WTC11 (cell line): Measurements from ENCODE around the gene SERTAD2. TPM values are rescaled to one million over a fixed set of nuclear protein-coding genes. Genes with fewer than 3 reads are reported as not detected.

Experiments
- ATAC-seq: fragments of 200-7000 bp; cut with Tn5 transposase; 2 replicates; pipeline ENCODE4 v1.10.0; 2021; ENCODE audit warnings: mild to moderate bottlenecking, moderate library complexity
- CTCF ChIA-PET: fragments of 300-600 bp; sonication (Branson Sonifier 250); formaldehyde crosslinking; loops from one replicate; lab custom pipeline; 2021; ENCODE audit warnings: antibody characterized with exemption; lab: Charles Lee
- POLR2A ChIA-PET: fragments of 350-600 bp; sonication (Branson Sonifier 250); formaldehyde crosslinking; loops from one replicate; lab custom pipeline; 2021; ENCODE audit warnings: antibody characterized with exemption; lab: Charles Lee
- DNase-seq: peaks from one replicate; pipeline ENCODE4 v3.0.0; 2021; ENCODE audit warnings: low spot score
- H3K27ac Mint-ChIP-seq: 2 replicates; pipeline ENCODE4 v1.8.0; 2021; ENCODE audit warnings: mixed read lengths
- H3K27me3 Mint-ChIP-seq: 2 replicates; pipeline ENCODE4 v1.8.0; 2021; ENCODE audit warnings: low read depth, mild to moderate bottlenecking, moderate library complexity, mixed read lengths
- H3K36me3 Mint-ChIP-seq: 2 replicates; pipeline ENCODE4 v1.8.0; 2021; ENCODE audit warnings: mixed read lengths
- H3K4me1 Mint-ChIP-seq: 2 replicates; pipeline ENCODE4 v1.8.0; 2022; ENCODE audit warnings: mixed read lengths
- H3K4me3 Mint-ChIP-seq: 2 replicates; pipeline ENCODE4 v1.8.0; 2021; ENCODE audit warnings: mild to moderate bottlenecking, moderate library complexity, mixed read lengths
- H3K9me3 Mint-ChIP-seq: 2 replicates; pipeline ENCODE4 v1.8.0; 2021; ENCODE audit warnings: mixed read lengths
- AR ChIP-seq: fragments of 250-450 bp; sonication (Bioruptor Pico); IDR thresholded peaks from 2 replicates; pipeline ENCODE4 v1.9.0; 2021; ENCODE audit warnings: mild to moderate bottlenecking
- ARID4B ChIP-seq: sonication (generic); formaldehyde crosslinking; IDR thresholded peaks from 2 replicates; pipeline ENCODE4 v1.8.0; 2023; ENCODE audit warnings: missing genetic modification reagents, mild to moderate bottlenecking, borderline replicate concordance
- ATF1 ChIP-seq: sonication (generic); formaldehyde crosslinking; IDR thresholded peaks from 2 replicates; pipeline ENCODE4 v1.8.1; 2023; ENCODE audit warnings: mild to moderate bottlenecking, moderate library complexity, missing genetic modification reagents
- ATF6 ChIP-seq: sonication (generic); formaldehyde crosslinking; IDR thresholded peaks from 2 replicates; pipeline ENCODE4 v1.8.1; 2023; ENCODE audit warnings: mild to moderate bottlenecking, missing genetic modification reagents
- CREM ChIP-seq: sonication (generic); formaldehyde crosslinking; IDR thresholded peaks from 2 replicates; pipeline ENCODE4 v1.8.1; 2022; ENCODE audit warnings: mild to moderate bottlenecking, missing genetic modification reagents, moderate library complexity
- E2F4 ChIP-seq: sonication (generic); formaldehyde crosslinking; IDR thresholded peaks from 2 replicates; pipeline ENCODE4 v1.8.1; 2022; ENCODE audit warnings: low read depth, mild to moderate bottlenecking, moderate library complexity, missing genetic modification reagents, borderline replicate concordance
- EMX1 ChIP-seq: fragments of 250-450 bp; sonication (Bioruptor Pico); IDR thresholded peaks from 2 replicates; pipeline ENCODE4 v1.8.0; 2021; ENCODE audit warnings: mild to moderate bottlenecking
- ESRRA ChIP-seq: sonication (generic); formaldehyde crosslinking; IDR thresholded peaks from 2 replicates; pipeline ENCODE4 v1.8.1; 2022; ENCODE audit warnings: mild to moderate bottlenecking, missing genetic modification reagents, borderline replicate concordance
- FOXJ3 ChIP-seq: sonication (generic); formaldehyde crosslinking; IDR thresholded peaks from 2 replicates; pipeline ENCODE4 v1.9.0; 2021; ENCODE audit warnings: missing genetic modification reagents, mild to moderate bottlenecking, borderline replicate concordance
- FOXK1 ChIP-seq: sonication (generic); formaldehyde crosslinking; IDR thresholded peaks from 2 replicates; pipeline ENCODE4 v1.8.0; 2022; ENCODE audit warnings: mild to moderate bottlenecking, moderate library complexity, missing genetic modification reagents
- JAZF1 ChIP-seq: fragments of 250-450 bp; sonication (Bioruptor Pico); IDR thresholded peaks from 2 replicates; pipeline ENCODE4 v1.9.0; 2021; ENCODE audit warnings: moderate library complexity, mild to moderate bottlenecking, inconsistent platforms
- MLX ChIP-seq: sonication (generic); formaldehyde crosslinking; IDR thresholded peaks from 2 replicates; pipeline ENCODE4 v1.8.1; 2023; ENCODE audit warnings: mild to moderate bottlenecking, missing genetic modification reagents, moderate library complexity
- NR1H2 ChIP-seq: sonication (generic); formaldehyde crosslinking; IDR thresholded peaks from 2 replicates; pipeline ENCODE4 v1.9.0; 2021; ENCODE audit warnings: mild to moderate bottlenecking, moderate library complexity, missing genetic modification reagents
- SMAD3 ChIP-seq: sonication (generic); formaldehyde crosslinking; IDR thresholded peaks from 2 replicates; pipeline ENCODE4 v1.8.0; 2022; ENCODE audit warnings: missing genetic modification reagents, mild to moderate bottlenecking, borderline replicate concordance
- SP1 ChIP-seq: sonication (generic); formaldehyde crosslinking; conservative IDR thresholded peaks from 2 replicates; pipeline ENCODE4 v1.8.1; 2022; ENCODE audit warnings: missing genetic modification reagents
- TEAD4 ChIP-seq: sonication (generic); formaldehyde crosslinking; IDR thresholded peaks from 2 replicates; pipeline ENCODE4 v1.8.0; 2022; ENCODE audit warnings: mild to moderate bottlenecking, missing genetic modification reagents
- ZBTB21 ChIP-seq: sonication (generic); formaldehyde crosslinking; IDR thresholded peaks from 2 replicates; pipeline ENCODE4 v1.8.1; 2023; ENCODE audit warnings: mild to moderate bottlenecking, missing genetic modification reagents, borderline replicate concordance
- ZNF416 ChIP-seq: fragments of 250-450 bp; sonication (Bioruptor Pico); IDR thresholded peaks from 2 replicates; pipeline ENCODE4 v1.9.0; 2021; ENCODE audit warnings: mild to moderate bottlenecking, inconsistent platforms
- total RNA-seq: library from RNA; stranded (reverse); gene quantifications from 3 replicates; pipeline ENCODE4 v1.2.3, GENCODE V29; 2021
- TF ChIP-seq, protein P1 (sequence below): sonication (generic); formaldehyde crosslinking; IDR thresholded peaks from 2 replicates; pipeline ENCODE4 v1.8.1; 2023; ENCODE audit warnings: mild to moderate bottlenecking, moderate library complexity, missing genetic modification reagents
- TF ChIP-seq, protein P2 (sequence below): sonication (generic); formaldehyde crosslinking; IDR thresholded peaks from 2 replicates; pipeline ENCODE4 v1.8.0; 2022; ENCODE audit warnings: mild to moderate bottlenecking, missing genetic modification reagents

The SERTAD2 gene
- total RNA-seq, 1 experiment from 2014 or later, result 7.9 TPM

- CTCF ChIA-PET, result interaction anchor here (0.9 to 4.5 kb wide), 14 partner anchors 12 to 283 kb away, joined by 3 to 50 read pairs (median 6); partner anchors contain the start of genes AFTPH and SERTAD2
- Mint-ChIP-seq H3K9me3 (peaks cover 15% of the 10 kb centered on the region), H3K27ac (no peak overlapping the region), H3K4me1 (peaks cover 7% of the 10 kb centered on the region), H3K4me3 (no peak overlapping the region), H3K36me3 (peaks cover 7% of the 10 kb centered on the region), H3K27me3 (peaks cover 24% of the 10 kb centered on the region)
- DNase-seq (no peak), ATAC-seq (no peak)
- POLR2A ChIA-PET, result no interaction called here
- TF ChIP-seq CREM (CRISPR knock-in tag) (no peak), ATF6 (CRISPR knock-in tag) (no peak), SP1 (CRISPR knock-in tag) (no peak), FOXJ3 (CRISPR knock-in tag) (no peak), MLX (CRISPR knock-in tag) (no peak)
These were observed 47.7 kb downstream of the SERTAD2 start for GRCh38 chr2:64605991-64606478.

- Mint-ChIP-seq H3K4me1 (peaks cover 7% of the 10 kb centered on the region), H3K4me3 (no peak overlapping the region), H3K27me3 (peaks cover 19% of the 10 kb centered on the region), H3K36me3 (peaks cover 7% of the 10 kb centered on the region), H3K9me3 (peaks cover 15% of the 10 kb centered on the region), H3K27ac (no peak overlapping the region)
- DNase-seq (no peak), ATAC-seq (no peak)
- ChIA-PET POLR2A (no interaction called here), CTCF (interaction anchor here (0.9 to 1.3 kb wide), 4 partner anchors 39 to 274 kb away, joined by 3 to 4 read pairs (median 3); no protein-coding TSS in a partner anchor)
- no peak for TF ChIP-seq SMAD3 (CRISPR knock-in tag)
- TF ChIP-seq ZNF416 (CRISPR knock-in tag), result no peak
- no peak for TF ChIP-seq EMX1
- TF ChIP-seq ARID4B (CRISPR knock-in tag), result no peak
- TF ChIP-seq FOXK1 (CRISPR knock-in tag), result no peak
- no peak for TF ChIP-seq SP1 (CRISPR knock-in tag)
- TF ChIP-seq ZBTB21 (CRISPR knock-in tag), result no peak
- TF ChIP-seq, protein P1, sequence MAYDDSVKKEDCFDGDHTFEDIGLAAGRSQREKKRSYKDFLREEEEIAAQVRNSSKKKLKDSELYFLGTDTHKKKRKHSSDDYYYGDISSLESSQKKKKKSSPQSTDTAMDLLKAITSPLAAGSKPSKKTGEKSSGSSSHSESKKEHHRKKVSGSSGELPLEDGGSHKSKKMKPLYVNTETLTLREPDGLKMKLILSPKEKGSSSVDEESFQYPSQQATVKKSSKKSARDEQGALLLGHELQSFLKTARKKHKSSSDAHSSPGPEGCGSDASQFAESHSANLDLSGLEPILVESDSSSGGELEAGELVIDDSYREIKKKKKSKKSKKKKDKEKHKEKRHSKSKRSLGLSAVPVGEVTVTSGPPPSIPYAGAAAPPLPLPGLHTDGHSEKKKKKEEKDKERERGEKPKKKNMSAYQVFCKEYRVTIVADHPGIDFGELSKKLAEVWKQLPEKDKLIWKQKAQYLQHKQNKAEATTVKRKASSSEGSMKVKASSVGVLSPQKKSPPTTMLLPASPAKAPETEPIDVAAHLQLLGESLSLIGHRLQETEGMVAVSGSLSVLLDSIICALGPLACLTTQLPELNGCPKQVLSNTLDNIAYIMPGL (CRISPR knock-in tag), result no peak
- no peak for TF ChIP-seq AR (CRISPR knock-in tag)
- no peak for TF ChIP-seq TEAD4 (CRISPR knock-in tag)
- no peak for TF ChIP-seq NR1H2 (CRISPR knock-in tag)
- TF ChIP-seq, protein P2, sequence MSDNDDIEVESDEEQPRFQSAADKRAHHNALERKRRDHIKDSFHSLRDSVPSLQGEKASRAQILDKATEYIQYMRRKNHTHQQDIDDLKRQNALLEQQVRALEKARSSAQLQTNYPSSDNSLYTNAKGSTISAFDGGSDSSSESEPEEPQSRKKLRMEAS, result no peak
- no peak for TF ChIP-seq E2F4
- no peak for TF ChIP-seq ATF1 (CRISPR knock-in tag)
- TF ChIP-seq JAZF1 (CRISPR knock-in tag), result no peak
- no peak for TF ChIP-seq ESRRA (CRISPR knock-in tag)
These were observed 48.7 kb downstream of the SERTAD2 start for GRCh38 chr2:64605026-64605471.
